C4-2B (cell line): Measurements from ENCODE around the gene CNTN5.

ENCODE experiments used
- CTCF ChIP-seq: fragments of 450-650 bp; conservative IDR thresholded peaks from 2 replicates; pipeline ENCODE4 v1.5.1; 2017; ENCODE audit warnings: mild to moderate bottlenecking
- ZFX ChIP-seq: fragments of 450-650 bp; IDR thresholded peaks from 2 replicates; pipeline ENCODE4 v1.6.1; 2017

- TF ChIP-seq CTCF: no peak
- TF ChIP-seq ZFX: no peak
Measured at GRCh38 chr11:99171330-99171729, 150.6 kb downstream of the CNTN5 start.
